Endothelial cell of hepatic sinusoid (primary cell): Measurements from ENCODE around the gene APOL1.
"Not testable (repeated sequence)": the region's sequence is repeated elsewhere in the genome, so short reads cannot be mapped to it uniquely, and the experiment has no call there.

Source experiments
- in situ Hi-C: cut with HindIII; loops from 2 replicates; pipeline ENCODE4 v1.10.0; 2017; ENCODE audit warnings: low sequenced_read_pairs

Gene APOL1

GRCh38 chr22:36244522-36245391, 8.2 kb upstream of the APOL1 start:
- in situ Hi-C loops = loop anchor here (5.0 to 10.0 kb wide), 3 partner anchors 82 to 248 kb away; partner anchors contain the start of gene APOL3

GRCh38 chr22:36245805-36246356, 7.1 kb upstream of the APOL1 start:
- in situ Hi-C loops = loop anchor here (10.0 kb wide), 1 partner anchor 159 kb away; no protein-coding TSS in a partner anchor

DNA sequence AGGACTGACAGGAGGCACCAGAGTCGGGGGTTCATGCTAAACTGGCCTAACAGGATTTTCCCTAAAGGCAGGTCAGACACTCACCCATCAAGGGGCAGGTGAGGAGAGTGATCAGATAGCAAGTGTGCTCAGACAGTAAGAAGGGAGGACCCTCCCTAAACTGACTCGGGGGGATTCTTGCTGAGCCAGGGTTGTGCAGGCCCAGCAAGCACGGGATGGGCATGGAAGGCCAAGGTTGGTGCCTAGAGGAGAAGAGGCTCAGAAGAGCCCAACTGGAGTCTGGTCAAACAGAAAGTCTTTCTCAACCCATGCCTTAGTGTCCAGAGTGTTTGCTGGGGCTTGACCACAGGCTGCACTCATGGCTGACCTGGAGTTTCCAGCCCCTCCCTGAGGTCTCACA, 6.2 kb upstream of the APOL1 start:
- in situ Hi-C loops = loop anchor here (10.0 kb wide), 1 partner anchor 158 kb away; no protein-coding TSS in a partner anchor

- in situ Hi-C loops = loop anchor here (10.0 kb wide), 1 partner anchor 157 kb away; no protein-coding TSS in a partner anchor
Measured at GRCh38 chr22:36247955-36248354, 5.0 kb upstream of the APOL1 start.

- in situ Hi-C loops = loop anchor here (10.0 kb wide), 1 partner anchor 156 kb away; no protein-coding TSS in a partner anchor
Measured at GRCh38 chr22:36249160-36249559, 3.8 kb upstream of the APOL1 start.

DNA sequence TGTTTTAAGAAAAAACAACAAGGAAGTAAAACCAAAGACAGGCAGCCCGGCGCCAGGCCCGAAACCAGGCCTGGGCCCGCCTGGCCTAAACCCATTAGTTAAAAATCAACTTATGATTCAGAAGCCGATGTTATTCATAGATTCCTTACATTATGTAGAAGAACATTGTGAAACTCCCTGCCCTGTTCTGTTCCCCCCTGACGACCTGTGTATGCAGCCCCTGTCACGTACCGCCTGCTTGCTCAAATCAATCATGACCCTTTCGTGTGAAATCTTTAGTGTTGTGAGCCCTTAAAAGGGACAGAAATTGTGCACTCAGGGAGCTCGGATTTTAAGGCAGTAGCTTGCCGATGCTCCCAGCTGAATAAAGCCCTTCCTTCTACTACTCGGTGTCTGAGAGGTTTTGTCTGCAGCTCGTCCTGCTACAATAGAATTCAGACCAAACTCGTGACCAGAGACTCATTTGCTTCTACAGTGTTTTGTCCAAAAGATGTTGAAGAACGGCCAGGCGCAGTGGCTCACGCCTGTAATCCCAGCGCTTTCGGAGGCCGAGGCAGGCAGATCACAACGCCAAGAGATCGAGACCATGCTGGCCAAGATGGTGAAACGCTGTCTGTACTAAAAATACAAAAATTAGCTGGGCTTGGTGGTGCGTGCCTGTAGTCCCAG, 2.5 kb upstream of the APOL1 start:
- in situ Hi-C loops = not testable (repeated sequence)

DNA sequence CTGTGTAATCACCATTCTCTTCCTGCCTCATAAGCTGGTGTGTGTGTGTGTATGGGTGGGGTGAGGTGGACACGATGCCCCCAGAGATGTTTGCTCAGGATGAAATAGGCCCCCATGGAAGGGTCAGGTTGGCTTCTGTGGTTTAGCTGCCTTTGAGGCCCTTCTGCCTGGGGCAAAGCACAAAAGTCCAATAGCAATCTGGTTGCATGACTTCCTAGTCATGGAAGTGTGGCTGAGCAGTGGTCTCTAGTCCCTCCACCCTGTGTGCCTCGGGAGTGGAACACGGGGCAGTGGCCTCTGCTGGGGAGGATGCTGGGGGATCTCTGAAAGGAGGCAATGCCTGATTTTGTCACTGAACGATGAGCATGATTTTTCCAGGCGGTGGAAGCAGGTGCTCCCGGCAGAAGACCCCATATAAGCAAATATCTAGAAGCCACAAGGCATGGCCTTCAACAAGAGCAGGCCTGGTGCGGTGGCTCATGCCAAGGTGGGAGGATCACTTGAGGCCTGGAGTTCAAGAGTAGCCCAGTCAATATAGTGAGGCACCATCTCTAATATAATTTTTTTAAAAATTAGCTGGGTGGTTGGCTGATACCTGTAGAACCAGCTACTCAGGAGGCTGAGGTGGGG, 839 bp upstream of the APOL1 start:
- in situ Hi-C loops = not testable (repeated sequence)

DNA sequence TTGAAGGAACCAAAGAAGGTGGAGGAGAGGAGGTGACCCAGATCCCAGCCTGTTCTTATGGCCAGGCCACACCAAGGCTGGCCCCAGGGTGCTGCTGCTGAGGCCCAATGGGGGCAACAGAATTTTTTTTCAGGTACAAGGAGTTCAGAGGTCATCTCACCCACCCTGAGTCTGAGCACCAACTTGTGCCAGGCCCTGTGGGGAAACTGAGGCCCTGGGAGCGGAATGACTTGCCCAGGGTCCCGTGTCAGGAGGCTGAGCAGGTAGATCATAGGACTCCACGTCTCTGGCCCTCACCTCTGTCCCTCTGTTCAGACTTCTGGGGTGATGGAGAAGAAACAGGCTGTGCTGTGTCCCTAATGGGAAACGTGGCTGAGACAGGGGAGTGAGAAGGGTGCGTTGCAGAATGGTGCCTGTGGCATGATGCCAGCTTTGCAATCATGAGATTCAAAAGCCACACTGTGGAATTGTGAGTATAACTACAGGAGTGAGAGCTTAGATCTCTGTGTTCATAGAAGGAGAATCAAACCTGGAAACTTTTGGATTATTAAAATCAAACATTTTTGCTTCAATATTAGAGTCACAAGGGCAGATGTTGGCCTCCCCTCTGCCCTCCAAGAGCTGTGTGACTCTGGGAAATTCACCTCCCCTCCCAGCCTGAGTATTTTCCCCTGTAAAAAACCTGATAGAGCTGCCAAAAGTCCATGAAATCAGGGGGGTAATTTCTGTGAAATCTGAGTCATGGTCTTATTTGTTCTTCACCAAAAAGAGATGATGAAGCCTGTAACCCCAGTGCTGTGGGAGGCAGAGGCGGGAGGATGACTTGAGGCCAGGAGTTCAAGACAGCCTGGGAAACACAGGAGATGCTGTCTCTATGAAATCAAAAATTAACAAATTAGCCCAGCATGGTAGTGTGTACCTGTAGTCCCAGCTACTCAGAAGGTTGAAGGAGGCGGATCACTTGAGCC, 874 bp downstream of the APOL1 start:
- in situ Hi-C loops = no loop called here

DNA sequence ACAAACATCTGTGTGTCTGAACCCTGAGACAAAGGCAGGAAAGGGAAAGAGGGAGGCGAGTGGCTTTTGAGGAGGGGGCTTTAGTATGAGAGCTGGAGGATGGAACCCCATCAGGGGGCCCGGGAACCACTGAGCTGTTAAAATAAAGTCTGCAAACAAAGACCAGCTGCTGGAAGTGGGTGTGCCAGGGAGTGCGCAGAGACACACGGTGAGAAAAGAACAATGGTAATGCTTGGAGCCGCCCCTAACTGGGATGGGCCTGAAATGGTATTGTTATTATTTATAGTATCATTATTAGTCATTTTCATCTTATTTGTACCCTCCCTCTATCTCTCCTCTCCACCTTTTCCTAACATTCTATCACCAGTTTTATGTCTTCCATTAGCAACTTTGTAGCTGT, 2.6 kb downstream of the APOL1 start:
- in situ Hi-C loops = not testable (repeated sequence)

GRCh38 chr22:36256478-36256877, 3.5 kb downstream of the APOL1 start:
- in situ Hi-C loops = no loop called here

- in situ Hi-C loops = no loop called here
Measured at GRCh38 chr22:36257308-36257707, 4.4 kb downstream of the APOL1 start.

DNA sequence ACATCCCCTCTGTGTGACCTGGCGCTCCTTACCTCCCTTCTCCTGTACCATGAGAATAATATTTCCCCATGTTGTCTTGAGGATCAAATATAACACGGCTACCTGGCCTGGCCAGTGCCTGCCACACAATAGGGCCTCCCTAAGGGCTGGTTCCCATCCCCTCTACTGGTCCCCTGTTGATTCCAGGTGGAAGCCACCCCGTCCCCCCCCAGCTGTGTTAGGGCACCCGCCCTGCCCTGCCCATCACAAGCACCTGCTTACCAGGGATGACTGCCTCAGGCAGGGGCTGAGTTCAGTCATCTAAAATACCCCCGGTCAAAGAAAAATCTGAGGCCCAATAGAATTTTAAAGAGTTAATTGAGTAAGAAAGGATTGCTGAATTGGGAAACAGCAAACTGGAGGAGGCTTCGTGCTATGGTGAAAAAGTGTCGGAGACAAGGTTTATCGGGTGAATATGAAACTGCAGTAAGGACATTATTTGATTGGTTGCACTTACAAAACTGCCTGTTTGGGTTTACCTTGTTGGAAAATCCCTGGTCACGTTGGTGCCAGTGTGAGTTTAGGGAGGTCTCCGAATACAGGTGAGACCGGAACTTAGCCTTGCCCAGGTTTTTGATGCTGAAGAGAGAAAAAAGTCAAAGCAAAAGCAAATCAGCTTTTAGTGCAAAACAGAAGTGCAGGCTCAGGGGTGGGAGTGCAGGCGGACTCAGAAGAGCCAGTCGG, 5.2 kb downstream of the APOL1 start:
- in situ Hi-C loops = no loop called here

- in situ Hi-C loops = no loop called here
Measured at GRCh38 chr22:36258701-36259614, 6.0 kb downstream of the APOL1 start.

GRCh38 chr22:36259615-36260300, 6.8 kb downstream of the APOL1 start:
- in situ Hi-C loops = no loop called here

GRCh38 chr22:36261675-36262074, 8.7 kb downstream of the APOL1 start:
- in situ Hi-C loops = not testable (repeated sequence)

- in situ Hi-C loops = not testable (repeated sequence)
Measured at GRCh38 chr22:36262307-36262706, 9.4 kb downstream of the APOL1 start.

DNA sequence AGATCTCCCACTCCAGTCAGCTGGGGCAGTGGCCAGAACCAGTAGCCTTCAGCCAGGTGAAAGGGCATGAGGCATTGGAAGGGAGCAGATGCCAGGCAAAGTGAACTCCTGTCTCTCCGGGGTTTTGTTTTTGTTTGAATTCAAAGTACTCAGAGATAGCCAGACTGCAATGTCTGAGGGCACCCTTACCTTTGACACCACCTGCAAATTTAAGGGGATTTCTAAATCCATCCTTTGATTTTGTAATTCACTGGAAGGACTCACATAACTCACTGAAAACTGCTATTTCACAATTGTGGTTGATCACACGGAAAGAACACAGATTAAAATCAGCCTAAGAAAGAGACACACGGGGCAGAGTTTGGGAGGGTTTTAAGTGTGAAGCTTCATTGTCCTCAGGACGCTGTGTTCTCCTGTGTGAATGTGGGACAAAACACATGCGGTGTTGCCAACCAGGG, 10.3 kb downstream of the APOL1 start:
- in situ Hi-C loops = not testable (repeated sequence)
